ENCODE measurements around the gene SPRYD4.

- no peak for TF ChIP-seq SP1 (IDR thresholded peaks at IDR 0.05; ENCODE audit: low read depth, low read length)
- TF ChIP-seq FOS (IDR thresholded peaks at IDR 0.05; ENCODE audit: borderline replicate concordance, extremely low read depth, insufficient read length), result no peak
- TF ChIP-seq HSF1 (IDR thresholded peaks at IDR 0.05; ENCODE audit: low read depth, low read length), result no peak
- no peak for TF ChIP-seq CTCF (IDR thresholded peaks at IDR 0.05 in 2 of 3, conservative IDR thresholded peaks at IDR 0.05 in 1 of 3; ENCODE audit: control insufficient read depth in 2 of 3, extremely low read depth in 1 of 3, insufficient read depth in 1 of 3, low read depth in 3 of 3, low read length in 3 of 3)
- no peak for TF ChIP-seq ZSCAN29 (IDR thresholded peaks at IDR 0.05)
- TF ChIP-seq ELK1 (IDR thresholded peaks at IDR 0.05; ENCODE audit: low read depth, low read length), result no peak
- TF ChIP-seq NR2C2 (IDR thresholded peaks at IDR 0.05; ENCODE audit: borderline replicate concordance, control insufficient read depth, insufficient read length, low read depth), result no peak
- no peak for TF ChIP-seq CREM (IDR thresholded peaks at IDR 0.05; ENCODE audit: low read depth)
Observed at GRCh38 chr12:56461235-56462159, 6.9 kb upstream of the SPRYD4 start.
